ENCODE data around the gene PPM1F. TPM values are rescaled to one million over a fixed set of nuclear protein-coding genes. Genes with fewer than 3 reads are reported as not detected.

Gene PPM1F
- total and polyA plus RNA-seq, 10 of the 15 experiments (the other 5 are each of a cell fraction or from before 2014, with no cell fraction given) = 0.55 to 26.3 (median 9.7) TPM

DNA sequence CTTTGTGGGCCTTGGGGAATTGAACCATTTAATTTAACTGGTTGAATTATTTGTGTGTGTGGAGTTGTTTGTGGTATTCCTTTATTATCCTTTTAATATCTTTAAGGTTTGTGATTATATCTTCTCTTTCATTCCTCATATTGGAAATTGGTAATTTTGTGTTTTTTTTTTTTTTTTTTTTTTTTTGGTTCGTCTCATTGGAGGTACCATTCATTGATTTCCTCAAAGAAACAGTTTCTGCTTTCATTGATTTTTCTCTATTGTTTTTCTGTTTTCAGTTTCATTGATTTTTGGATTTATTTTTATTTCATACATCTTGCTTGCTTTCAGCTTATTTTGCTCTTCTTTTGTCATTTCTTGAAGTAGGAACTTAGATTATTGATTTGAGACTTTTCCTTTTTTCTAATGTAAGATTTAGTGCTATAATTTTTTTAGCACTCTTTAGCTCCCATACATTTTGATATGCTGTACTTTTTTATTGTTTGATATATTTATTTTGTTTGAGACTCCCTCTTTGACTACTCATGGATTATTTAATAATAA, 54.2 kb downstream of the PPM1F start:
- Histone ChIP-seq H3K4me1 (ENCODE audit: control insufficient read depth, insufficient read depth, low read length) (peaks cover 5% of the 10 kb centered on the region; the same call in 1 of the 2 replicates), H3K9me3 (replicated peaks; ENCODE audit: control insufficient read depth, insufficient read depth, low read length) (no peaks in the 10 kb centered on the region), H3K36me3 (ENCODE audit: control insufficient read depth in 2 of 2, insufficient read depth in 2 of 2, low read length in 1 of 2) (no peaks in the 10 kb centered on the region), H3K9ac (ENCODE audit: control insufficient read depth, insufficient read depth, low read length) (no peak overlapping the region), H3K27ac (ENCODE audit: control insufficient read depth, insufficient read depth) (no peak overlapping the region), H3K4me2 (ENCODE audit: control insufficient read depth, insufficient read depth) (no peak overlapping the region), H2AFZ (ENCODE audit: control insufficient read depth, low read depth, low read length) (no peak overlapping the region), H3K27me3 (replicated peaks in 1 of 2; ENCODE audit: control insufficient read depth in 2 of 2, insufficient read depth in 2 of 2, low read length in 1 of 2) (no peaks in the 10 kb centered on the region; a peak in 1 of 4 replicates), H3K79me2 (ENCODE audit: control insufficient read depth, insufficient read depth, low read length) (no peaks in the 10 kb centered on the region), H3K4me3 (no peak overlapping the region), H4K20me1 (ENCODE audit: control insufficient read depth, insufficient read depth) (no peaks in the 10 kb centered on the region)
- RAD21 ChIA-PET (ENCODE audit: unreplicated experiment) = interaction anchor here (0.7 kb wide), 1 partner anchor 129 kb away, joined by 3 read pairs; no protein-coding TSS in a partner anchor
- TF ChIP-seq RB1 (IDR thresholded peaks at IDR 0.05; ENCODE audit: borderline replicate concordance) = no peak
- no peak for TF ChIP-seq ZNF217 (IDR thresholded peaks at IDR 0.05)
- TF ChIP-seq STAT1 (conservative IDR thresholded peaks at IDR 0.05) = no peak
- no peak for TF ChIP-seq NFYA (IDR thresholded peaks at IDR 0.05; ENCODE audit: borderline replicate concordance, low read depth, low read length)
- TF ChIP-seq FOXM1 (IDR thresholded peaks at IDR 0.05; ENCODE audit: low read depth, low read length) = no peak
- TF ChIP-seq TCF3 (IDR thresholded peaks at IDR 0.05; ENCODE audit: borderline replicate concordance, insufficient read depth, low read depth, low read length) = no peak
- TF ChIP-seq FOS (IDR thresholded peaks at IDR 0.05; ENCODE audit: borderline replicate concordance, extremely low read depth, insufficient read length) = no peak
- TF ChIP-seq, protein P1, sequence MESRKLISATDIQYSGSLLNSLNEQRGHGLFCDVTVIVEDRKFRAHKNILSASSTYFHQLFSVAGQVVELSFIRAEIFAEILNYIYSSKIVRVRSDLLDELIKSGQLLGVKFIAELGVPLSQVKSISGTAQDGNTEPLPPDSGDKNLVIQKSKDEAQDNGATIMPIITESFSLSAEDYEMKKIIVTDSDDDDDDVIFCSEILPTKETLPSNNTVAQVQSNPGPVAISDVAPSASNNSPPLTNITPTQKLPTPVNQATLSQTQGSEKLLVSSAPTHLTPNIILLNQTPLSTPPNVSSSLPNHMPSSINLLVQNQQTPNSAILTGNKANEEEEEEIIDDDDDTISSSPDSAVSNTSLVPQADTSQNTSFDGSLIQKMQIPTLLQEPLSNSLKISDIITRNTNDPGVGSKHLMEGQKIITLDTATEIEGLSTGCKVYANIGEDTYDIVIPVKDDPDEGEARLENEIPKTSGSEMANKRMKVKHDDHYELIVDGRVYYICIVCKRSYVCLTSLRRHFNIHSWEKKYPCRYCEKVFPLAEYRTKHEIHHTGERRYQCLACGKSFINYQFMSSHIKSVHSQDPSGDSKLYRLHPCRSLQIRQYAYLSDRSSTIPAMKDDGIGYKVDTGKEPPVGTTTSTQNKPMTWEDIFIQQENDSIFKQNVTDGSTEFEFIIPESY (IDR thresholded peaks at IDR 0.05) = no peak
- TF ChIP-seq RELA (IDR thresholded peaks at IDR 0.05; ENCODE audit: borderline replicate concordance, partially characterized antibody) = no peak
- TF ChIP-seq, protein P2, sequence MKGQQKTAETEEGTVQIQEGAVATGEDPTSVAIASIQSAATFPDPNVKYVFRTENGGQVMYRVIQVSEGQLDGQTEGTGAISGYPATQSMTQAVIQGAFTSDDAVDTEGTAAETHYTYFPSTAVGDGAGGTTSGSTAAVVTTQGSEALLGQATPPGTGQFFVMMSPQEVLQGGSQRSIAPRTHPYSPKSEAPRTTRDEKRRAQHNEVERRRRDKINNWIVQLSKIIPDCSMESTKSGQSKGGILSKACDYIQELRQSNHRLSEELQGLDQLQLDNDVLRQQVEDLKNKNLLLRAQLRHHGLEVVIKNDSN (IDR thresholded peaks at IDR 0.05; ENCODE audit: borderline replicate concordance, extremely low read length, insufficient read depth, low read depth, low read length) = no peak
- TF ChIP-seq SREBF2 (IDR thresholded peaks at IDR 0.05; ENCODE audit: low read length) = no peak
- TF ChIP-seq EZH2 (IDR thresholded peaks at IDR 0.05; ENCODE audit: borderline replicate concordance, control insufficient read depth, low read depth, low read length) = no peak
- no peak for TF ChIP-seq SMC3 (IDR thresholded peaks at IDR 0.05; ENCODE audit: borderline replicate concordance, low read length)
- TF ChIP-seq ZSCAN29 (IDR thresholded peaks at IDR 0.05) = no peak
- TF ChIP-seq YY1 (IDR thresholded peaks at IDR 0.05; ENCODE audit: low read depth, low read length) = no peak
- TF ChIP-seq NR2C2 (IDR thresholded peaks at IDR 0.05; ENCODE audit: borderline replicate concordance, control insufficient read depth, insufficient read length, low read depth) = no peak
- FAIRE-seq = no peak
- no peak for ATAC-seq
- 0% methylated on average over 1 of the region's 1 CpG for WGBS (ENCODE audit: insufficient coverage, insufficient replicate concordance, low lambda C conversion rate, missing lambda C conversion rate)
- POLR2A ChIA-PET = no interaction called here
- BruUV-seq (replicated peaks) = no TSS peak
- SMC1A ChIA-PET (ENCODE audit: uncharacterized antibody, unreplicated experiment) = interaction anchor here (2.6 kb wide), 1 partner anchor 22 kb away, joined by 6 read pairs; no protein-coding TSS in a partner anchor
- DNase-seq (ENCODE audit: low read depth, low spot score) = no peak
- intact Hi-C loops (cut with micrococcal nuclease; ENCODE audit: unreplicated experiment) = no loop called here
- in situ Hi-C loops (cut with MboI) = no loop called here
- CTCF ChIA-PET = interaction anchor here (0.6 to 1.6 kb wide), 2 partner anchors 9 to 184 kb away, joined by 3 read pairs; no protein-coding TSS in a partner anchor

Data from GM12878 (cell line).